A549 (cell line): Measurements from ENCODE around the gene STIP1. TPM values are rescaled to one million over a fixed set of nuclear protein-coding genes. Genes with fewer than 3 reads are reported as not detected.
A peak's percentile ranks its signal among the peaks of the same experiment; 100 is the strongest.

Experiments used
- CBX2 ChIP-seq: fragments of 200-600 bp; sonication (generic); IDR thresholded peaks from 2 replicates; pipeline ENCODE4 v1.6.1; 2016; ENCODE audit warnings: low read depth, mild to moderate bottlenecking, borderline replicate concordance
- CEBPB ChIP-seq, 2 experiments: fragments of >200 bp in 1 of 2; sonication (Bioruptor Twin) in 1 of 2; formaldehyde crosslinking in 1 of 2; IDR thresholded peaks; 2 replicates each; pipeline ENCODE4 v1.6.1; 2012 to 2016
- CHD2 ChIP-seq: fragments of 150-350 bp; IDR thresholded peaks from 2 replicates; pipeline ENCODE4 v1.6.1; 2014; ENCODE audit warnings: low read length; ENCODE audit not compliant: partially characterized antibody
- EHF ChIP-seq: fragments of 250-450 bp; sonication (Bioruptor Pico); IDR thresholded peaks from 2 replicates; pipeline ENCODE4 v1.5.0; 2020; ENCODE audit warnings: mild to moderate bottlenecking
- EHMT2 ChIP-seq: fragments of 200-600 bp; sonication (generic); IDR thresholded peaks from 2 replicates; pipeline ENCODE4 v1.6.1; 2016; ENCODE audit warnings: antibody characterized with exemption, low read depth, mild to moderate bottlenecking, moderate library complexity
- EP300 ChIP-seq, 2 experiments: fragments of >200 bp; sonication (Bioruptor Twin); formaldehyde crosslinking; IDR thresholded peaks; 2 replicates in 1 of 2; 3 replicates in 1 of 2; pipeline ENCODE4 v1.6.1; 2016 to 2017
- FOSB ChIP-seq: fragments of 250-450 bp; sonication (Bioruptor Pico); IDR thresholded peaks from 2 replicates; pipeline ENCODE4 v1.5.0; 2020; ENCODE audit warnings: mild to moderate bottlenecking, moderate library complexity
- FOSL2 ChIP-seq, 2 experiments: fragments of 450-650 bp in 1 of 2; fragments of >200 bp in 1 of 2; sonication (Bioruptor Twin) in 1 of 2; formaldehyde crosslinking; IDR thresholded peaks; 2 replicates each; pipeline versions ENCODE4 v1.5.0 to v1.6.1; 2016 to 2020; ENCODE audit warnings: mild to moderate bottlenecking in 1 of 2, moderate library complexity in 1 of 2
- FOXS1 ChIP-seq: fragments of 250-450 bp; sonication (Bioruptor Pico); IDR thresholded peaks from 2 replicates; pipeline ENCODE4 v1.5.0; 2020; ENCODE audit warnings: mild to moderate bottlenecking, moderate library complexity
- GATA3 ChIP-seq: IDR thresholded peaks from 2 replicates; pipeline ENCODE4 v1.6.1; 2012; ENCODE audit warnings: borderline replicate concordance
- HEYL ChIP-seq: fragments of 250-450 bp; sonication (Bioruptor Pico); IDR thresholded peaks from 2 replicates; pipeline ENCODE4 v1.8.0; 2021; ENCODE audit warnings: mild to moderate bottlenecking, moderate library complexity
- HOXA7 ChIP-seq: fragments of 250-450 bp; sonication (Bioruptor Pico); IDR thresholded peaks from 2 replicates; pipeline ENCODE4 v1.5.0; 2020; ENCODE audit warnings: mild to moderate bottlenecking, moderate library complexity
- JUN ChIP-seq, 2 experiments: fragments of >200 bp; sonication (Bioruptor Twin); formaldehyde crosslinking; IDR thresholded peaks; 2 replicates in 1 of 2; 3 replicates in 1 of 2; pipeline ENCODE4 v1.6.1; 2016 to 2017
- JUNB ChIP-seq: fragments of >200 bp; sonication (Bioruptor Twin); formaldehyde crosslinking; IDR thresholded peaks from 2 replicates; pipeline ENCODE4 v1.6.1; 2016
- KDM1A ChIP-seq: fragments of 200-600 bp; sonication (generic); IDR thresholded peaks from 2 replicates; pipeline ENCODE4 v1.6.1; 2016; ENCODE audit warnings: low read depth, mild to moderate bottlenecking
- KDM5A ChIP-seq: fragments of 200-600 bp; sonication (generic); IDR thresholded peaks from 2 replicates; pipeline ENCODE4 v1.6.1; 2016; ENCODE audit warnings: antibody characterized with exemption, mild to moderate bottlenecking
- MYC ChIP-seq: IDR thresholded peaks from 2 replicates; pipeline ENCODE4 v1.6.1; 2012; ENCODE audit warnings: mild to moderate bottlenecking, inconsistent platforms, low read length, improper control_type of control experiment, borderline replicate concordance
- NPAS2 ChIP-seq: fragments of 250-450 bp; sonication (Bioruptor Pico); IDR thresholded peaks from 2 replicates; pipeline ENCODE4 v1.8.0; 2022; ENCODE audit warnings: mild to moderate bottlenecking, moderate library complexity, borderline replicate concordance
- NR3C1 ChIP-seq: fragments of >200 bp; sonication (Bioruptor Twin); formaldehyde crosslinking; IDR thresholded peaks from 3 replicates; pipeline ENCODE4 v1.6.1; 2017
- PHF8 ChIP-seq: fragments of 200-600 bp; sonication (generic); IDR thresholded peaks from 2 replicates; pipeline ENCODE4 v1.6.1; 2016; ENCODE audit warnings: low read depth, mild to moderate bottlenecking, antibody characterized with exemption, moderate library complexity, borderline replicate concordance
- POLR2AphosphoS2 ChIP-seq: conservative IDR thresholded peaks from 2 replicates; pipeline ENCODE4 v1.6.1; 2012; ENCODE audit warnings: low read length, improper control_type of control experiment, inconsistent platforms
- RAD21 ChIP-seq, 2 experiments: fragments of >200 bp in 1 of 2; sonication (Bioruptor Twin) in 1 of 2; formaldehyde crosslinking in 1 of 2; IDR thresholded peaks in 1 of 2; conservative IDR thresholded peaks in 1 of 2; 2 replicates in 1 of 2; 3 replicates in 1 of 2; pipeline ENCODE4 v1.6.1; 2012 to 2018; ENCODE audit warnings: inconsistent platforms in 1 of 2
- RCOR1 ChIP-seq: fragments of 150-350 bp; IDR thresholded peaks from 2 replicates; pipeline ENCODE4 v1.6.1; 2014; ENCODE audit warnings: antibody characterized with exemption, low read length, low read depth
- RFX5 ChIP-seq: fragments of 450-650 bp; IDR thresholded peaks from 2 replicates; pipeline ENCODE4 v1.7.1; 2014; ENCODE audit warnings: antibody characterized with exemption, mild to moderate bottlenecking, moderate library complexity
- SREBF2 ChIP-seq: fragments of 450-650 bp; IDR thresholded peaks from 2 replicates; pipeline ENCODE4 v1.6.1; 2014; ENCODE audit warnings: mild to moderate bottlenecking, moderate library complexity
- ZNF302 ChIP-seq: fragments of 250-450 bp; sonication (Bioruptor Pico); IDR thresholded peaks from 2 replicates; pipeline ENCODE4 v1.9.0; 2021; ENCODE audit warnings: inconsistent platforms, mild to moderate bottlenecking, moderate library complexity
- polyA plus RNA-seq, 4 experiments: library from polyadenylated mRNA; depleted of rRNA in 3 of 4; stranded (reverse); fragments of >200 nt; fragmentation: RNase III in 1 of 4; extraction: RNeasy Plus Mini Kit Qiagen cat#74134 plus additional on column Dnase treatment in 1 of 4; gene quantifications; 2 replicates in 3 of 4; 3 replicates in 1 of 4; pipeline ENCODE4 v1.2.3, GENCODE V29; 2011 to 2017
- TF ChIP-seq, protein P1 (sequence below): IDR thresholded peaks from 2 replicates; pipeline ENCODE4 v1.6.1; 2012
- TF ChIP-seq, protein P2 (sequence below): IDR thresholded peaks from 2 replicates; pipeline ENCODE4 v1.6.1; 2012
- TF ChIP-seq, protein P3 (sequence below): IDR thresholded peaks from 2 replicates; pipeline ENCODE4 v1.6.1; 2012; ENCODE audit warnings: low read depth, borderline replicate concordance
- TF ChIP-seq, protein P4 (sequence below): fragments of 150-350 bp; IDR thresholded peaks from 2 replicates; pipeline ENCODE4 v1.6.1; 2014; ENCODE audit warnings: low read depth, mild to moderate bottlenecking, low read length
- TF ChIP-seq, protein P5 (sequence below): fragments of 450-650 bp; IDR thresholded peaks from 2 replicates; pipeline ENCODE4 v1.6.1; 2014; ENCODE audit warnings: antibody characterized with exemption
- TF ChIP-seq, protein P6 (sequence below): fragments of 250-450 bp; sonication (Bioruptor Pico); IDR thresholded peaks from 2 replicates; pipeline ENCODE4 v1.5.0; 2021; ENCODE audit warnings: mild to moderate bottlenecking, moderate library complexity, borderline replicate concordance

STIP1 gene
- polyA plus RNA-seq, 2 of the 4 experiments (the other 2 are of a cell fraction), result 288 to 297 TPM

DNA sequence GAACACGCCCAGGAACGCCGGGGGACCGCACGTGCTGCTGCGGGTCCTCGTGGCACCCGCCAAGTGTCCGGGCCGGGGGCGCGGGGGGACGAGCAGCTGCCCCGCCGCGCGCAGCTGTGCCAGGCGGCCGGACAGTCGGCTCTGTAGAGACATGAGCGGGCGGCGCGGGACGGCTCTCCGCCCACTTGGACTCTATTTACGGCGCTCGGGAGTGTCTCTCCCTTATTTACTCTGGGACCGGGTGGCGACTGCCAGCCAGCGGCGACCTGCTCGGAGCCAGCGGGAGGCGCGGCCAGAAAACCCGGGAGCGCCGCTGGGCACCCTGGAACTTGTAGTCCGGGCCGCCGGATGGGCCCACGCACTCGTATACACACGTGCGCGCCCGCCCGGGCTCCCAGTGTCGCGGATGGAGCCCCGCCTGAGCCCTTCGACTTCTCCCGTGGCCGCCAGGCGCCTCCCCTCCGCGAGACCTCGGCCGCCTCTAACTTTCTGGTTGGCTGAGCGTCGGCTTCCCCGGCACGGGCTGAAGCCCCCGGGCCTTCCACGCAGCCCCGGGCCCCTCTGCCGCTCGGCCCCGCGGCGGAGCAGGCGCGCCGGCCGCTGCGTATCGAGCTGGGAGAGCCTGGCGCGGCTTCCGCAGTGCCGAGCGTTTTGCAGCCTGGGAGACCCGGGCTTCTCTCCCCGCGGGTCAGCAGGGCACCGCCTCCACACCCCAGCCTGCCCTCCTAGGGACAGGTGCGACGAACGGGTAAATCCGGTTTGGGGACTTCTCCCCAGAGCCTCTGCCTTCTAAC, 19.9 kb upstream of the STIP1 start, which contains the start of gene MACROD1 (continued):
- TF ChIP-seq FOSL2 (IDR thresholded peaks at IDR 0.05), result no peak
- no peak for TF ChIP-seq FOSL2 (CRISPR knock-in tag; IDR thresholded peaks at IDR 0.05)
- no peak for TF ChIP-seq CEBPB (IDR thresholded peaks at IDR 0.05)
- TF ChIP-seq, protein P1, sequence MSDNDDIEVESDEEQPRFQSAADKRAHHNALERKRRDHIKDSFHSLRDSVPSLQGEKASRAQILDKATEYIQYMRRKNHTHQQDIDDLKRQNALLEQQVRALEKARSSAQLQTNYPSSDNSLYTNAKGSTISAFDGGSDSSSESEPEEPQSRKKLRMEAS, result peak; percentile 89
- peak in 1 of 2 experiments; percentile 88; a peak in 3 of 5 replicates for TF ChIP-seq JUN (IDR thresholded peaks at IDR 0.05)
- TF ChIP-seq ZNF302 (CRISPR knock-in tag), result no peak
- TF ChIP-seq EHMT2, result no peak
- TF ChIP-seq NPAS2 (CRISPR knock-in tag), result no peak; the same call in 1 of the 2 replicates
- no peak for TF ChIP-seq CHD2
- TF ChIP-seq, protein P2, sequence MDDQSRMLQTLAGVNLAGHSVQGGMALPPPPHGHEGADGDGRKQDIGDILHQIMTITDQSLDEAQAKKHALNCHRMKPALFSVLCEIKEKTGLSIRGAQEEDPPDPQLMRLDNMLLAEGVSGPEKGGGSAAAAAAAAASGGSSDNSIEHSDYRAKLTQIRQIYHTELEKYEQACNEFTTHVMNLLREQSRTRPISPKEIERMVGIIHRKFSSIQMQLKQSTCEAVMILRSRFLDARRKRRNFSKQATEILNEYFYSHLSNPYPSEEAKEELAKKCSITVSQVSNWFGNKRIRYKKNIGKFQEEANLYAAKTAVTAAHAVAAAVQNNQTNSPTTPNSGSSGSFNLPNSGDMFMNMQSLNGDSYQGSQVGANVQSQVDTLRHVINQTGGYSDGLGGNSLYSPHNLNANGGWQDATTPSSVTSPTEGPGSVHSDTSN, result no peak
- no peak for TF ChIP-seq CBX2
- TF ChIP-seq EP300 (IDR thresholded peaks at IDR 0.05), result no peak
- TF ChIP-seq JUNB, result no peak
- no peak for TF ChIP-seq NR3C1
- no peak for TF ChIP-seq KDM5A
- TF ChIP-seq FOXS1 (CRISPR knock-in tag), result no peak
- TF ChIP-seq, protein P3, sequence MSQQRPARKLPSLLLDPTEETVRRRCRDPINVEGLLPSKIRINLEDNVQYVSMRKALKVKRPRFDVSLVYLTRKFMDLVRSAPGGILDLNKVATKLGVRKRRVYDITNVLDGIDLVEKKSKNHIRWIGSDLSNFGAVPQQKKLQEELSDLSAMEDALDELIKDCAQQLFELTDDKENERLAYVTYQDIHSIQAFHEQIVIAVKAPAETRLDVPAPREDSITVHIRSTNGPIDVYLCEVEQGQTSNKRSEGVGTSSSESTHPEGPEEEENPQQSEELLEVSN, result peak; percentile 29; the same call in 1 of the 2 replicates
- TF ChIP-seq RCOR1, result no peak
- no peak for TF ChIP-seq POLR2AphosphoS2
- no peak for TF ChIP-seq RAD21 (conservative IDR thresholded peaks at IDR 0.05 in 1 of 2, IDR thresholded peaks at IDR 0.05 in 1 of 2)
- peak; percentile 88; the same call in 1 of the 2 replicates for TF ChIP-seq MYC
- TF ChIP-seq RFX5, result no peak
- TF ChIP-seq, protein P4, sequence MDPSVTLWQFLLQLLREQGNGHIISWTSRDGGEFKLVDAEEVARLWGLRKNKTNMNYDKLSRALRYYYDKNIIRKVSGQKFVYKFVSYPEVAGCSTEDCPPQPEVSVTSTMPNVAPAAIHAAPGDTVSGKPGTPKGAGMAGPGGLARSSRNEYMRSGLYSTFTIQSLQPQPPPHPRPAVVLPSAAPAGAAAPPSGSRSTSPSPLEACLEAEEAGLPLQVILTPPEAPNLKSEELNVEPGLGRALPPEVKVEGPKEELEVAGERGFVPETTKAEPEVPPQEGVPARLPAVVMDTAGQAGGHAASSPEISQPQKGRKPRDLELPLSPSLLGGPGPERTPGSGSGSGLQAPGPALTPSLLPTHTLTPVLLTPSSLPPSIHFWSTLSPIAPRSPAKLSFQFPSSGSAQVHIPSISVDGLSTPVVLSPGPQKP, result no peak
- TF ChIP-seq SREBF2, result no peak
- no peak for TF ChIP-seq FOSB (CRISPR knock-in tag)
- no peak for TF ChIP-seq HOXA7 (CRISPR knock-in tag)
- TF ChIP-seq HEYL (CRISPR knock-in tag), result no peak
- no peak for TF ChIP-seq GATA3
- TF ChIP-seq, protein P5, sequence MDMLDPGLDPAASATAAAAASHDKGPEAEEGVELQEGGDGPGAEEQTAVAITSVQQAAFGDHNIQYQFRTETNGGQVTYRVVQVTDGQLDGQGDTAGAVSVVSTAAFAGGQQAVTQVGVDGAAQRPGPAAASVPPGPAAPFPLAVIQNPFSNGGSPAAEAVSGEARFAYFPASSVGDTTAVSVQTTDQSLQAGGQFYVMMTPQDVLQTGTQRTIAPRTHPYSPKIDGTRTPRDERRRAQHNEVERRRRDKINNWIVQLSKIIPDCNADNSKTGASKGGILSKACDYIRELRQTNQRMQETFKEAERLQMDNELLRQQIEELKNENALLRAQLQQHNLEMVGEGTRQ, result no peak
- no peak for TF ChIP-seq EHF (CRISPR knock-in tag)
- TF ChIP-seq, protein P6, sequence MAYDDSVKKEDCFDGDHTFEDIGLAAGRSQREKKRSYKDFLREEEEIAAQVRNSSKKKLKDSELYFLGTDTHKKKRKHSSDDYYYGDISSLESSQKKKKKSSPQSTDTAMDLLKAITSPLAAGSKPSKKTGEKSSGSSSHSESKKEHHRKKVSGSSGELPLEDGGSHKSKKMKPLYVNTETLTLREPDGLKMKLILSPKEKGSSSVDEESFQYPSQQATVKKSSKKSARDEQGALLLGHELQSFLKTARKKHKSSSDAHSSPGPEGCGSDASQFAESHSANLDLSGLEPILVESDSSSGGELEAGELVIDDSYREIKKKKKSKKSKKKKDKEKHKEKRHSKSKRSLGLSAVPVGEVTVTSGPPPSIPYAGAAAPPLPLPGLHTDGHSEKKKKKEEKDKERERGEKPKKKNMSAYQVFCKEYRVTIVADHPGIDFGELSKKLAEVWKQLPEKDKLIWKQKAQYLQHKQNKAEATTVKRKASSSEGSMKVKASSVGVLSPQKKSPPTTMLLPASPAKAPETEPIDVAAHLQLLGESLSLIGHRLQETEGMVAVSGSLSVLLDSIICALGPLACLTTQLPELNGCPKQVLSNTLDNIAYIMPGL (CRISPR knock-in tag), result peak; percentile 16; the same call in 1 of the 2 replicates
- no peak for TF ChIP-seq KDM1A
- TF ChIP-seq PHF8, result peak; percentile 76
